NCI-H2171 (cell line): ENCODE results near the gene CNOT2.
A peak's percentile ranks its signal among the peaks of the same experiment; 100 is the strongest.

ENCODE experiments used
- DNase-seq: peaks from one replicate; lab custom pipeline; 2025; lab: John Stamatoyannopoulos, UW

The CNOT2 gene, protein sequence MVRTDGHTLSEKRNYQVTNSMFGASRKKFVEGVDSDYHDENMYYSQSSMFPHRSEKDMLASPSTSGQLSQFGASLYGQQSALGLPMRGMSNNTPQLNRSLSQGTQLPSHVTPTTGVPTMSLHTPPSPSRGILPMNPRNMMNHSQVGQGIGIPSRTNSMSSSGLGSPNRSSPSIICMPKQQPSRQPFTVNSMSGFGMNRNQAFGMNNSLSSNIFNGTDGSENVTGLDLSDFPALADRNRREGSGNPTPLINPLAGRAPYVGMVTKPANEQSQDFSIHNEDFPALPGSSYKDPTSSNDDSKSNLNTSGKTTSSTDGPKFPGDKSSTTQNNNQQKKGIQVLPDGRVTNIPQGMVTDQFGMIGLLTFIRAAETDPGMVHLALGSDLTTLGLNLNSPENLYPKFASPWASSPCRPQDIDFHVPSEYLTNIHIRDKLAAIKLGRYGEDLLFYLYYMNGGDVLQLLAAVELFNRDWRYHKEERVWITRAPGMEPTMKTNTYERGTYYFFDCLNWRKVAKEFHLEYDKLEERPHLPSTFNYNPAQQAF

DNA sequence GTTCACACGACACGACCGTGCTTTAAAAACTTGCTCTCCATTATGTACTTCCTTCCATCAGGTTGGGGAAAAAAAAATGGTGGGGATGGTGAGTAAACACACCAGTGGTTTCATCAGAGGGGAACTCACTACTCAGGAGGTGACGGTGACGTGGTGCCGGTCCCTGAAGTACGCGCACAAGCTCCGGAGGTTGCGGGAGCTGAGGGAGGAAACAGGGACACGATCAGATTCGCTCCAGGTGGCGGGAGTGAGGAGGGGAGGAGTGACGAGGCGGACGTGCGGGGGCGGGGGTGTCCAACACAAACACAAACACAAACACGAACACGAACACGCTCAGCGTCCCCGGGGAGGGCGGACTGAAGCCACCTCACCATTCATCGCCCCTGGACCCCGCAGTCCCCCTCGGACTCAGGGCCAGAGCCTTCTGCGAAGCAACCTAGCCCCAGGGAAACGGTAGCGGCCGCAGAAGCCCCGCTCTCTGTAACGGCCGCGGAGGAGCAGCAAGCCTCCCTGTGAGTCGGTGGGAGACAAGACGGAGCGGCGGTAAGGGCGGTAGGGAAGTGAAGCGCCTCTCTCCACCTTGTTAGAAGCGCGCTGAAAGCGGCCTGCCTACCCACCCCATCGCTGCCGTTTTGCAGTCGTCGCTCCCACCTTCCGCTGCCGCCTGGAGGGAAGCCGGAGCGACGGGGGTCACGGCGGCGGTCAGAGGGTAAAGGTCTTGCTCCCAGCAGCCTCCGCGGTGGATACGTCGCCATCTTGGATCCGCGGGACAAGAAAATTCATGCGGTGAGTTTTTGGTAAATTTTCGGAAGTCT is at the start of gene CNOT2:
Gene CNOT2, plus strand, starts transcription at position 739 of the 815 bp plus-strand sequence. CDS start 34,794 bp downstream, outside the sequence.
- peak; percentile 87 for DNase-seq

DNA sequence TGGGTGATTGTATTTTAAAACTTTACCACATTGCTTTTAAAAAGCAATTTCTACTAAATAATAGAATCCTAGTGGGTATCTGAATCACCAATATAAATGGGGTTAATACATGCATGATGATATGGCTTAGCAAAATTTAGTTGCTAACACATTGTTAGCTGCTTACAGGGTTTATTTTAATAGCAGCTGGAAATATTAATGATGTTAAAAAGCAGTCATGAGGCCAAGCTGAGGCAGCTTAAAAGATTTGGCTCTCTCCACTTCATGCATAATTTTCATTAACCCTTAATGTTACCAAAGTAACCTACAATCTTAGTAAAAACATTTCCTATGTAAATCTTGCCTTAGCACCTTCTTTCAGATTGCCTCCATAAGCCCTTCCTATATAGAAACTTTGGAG is 49.2 kb upstream of the CNOT2 start:
- no peak for DNase-seq

DNA sequence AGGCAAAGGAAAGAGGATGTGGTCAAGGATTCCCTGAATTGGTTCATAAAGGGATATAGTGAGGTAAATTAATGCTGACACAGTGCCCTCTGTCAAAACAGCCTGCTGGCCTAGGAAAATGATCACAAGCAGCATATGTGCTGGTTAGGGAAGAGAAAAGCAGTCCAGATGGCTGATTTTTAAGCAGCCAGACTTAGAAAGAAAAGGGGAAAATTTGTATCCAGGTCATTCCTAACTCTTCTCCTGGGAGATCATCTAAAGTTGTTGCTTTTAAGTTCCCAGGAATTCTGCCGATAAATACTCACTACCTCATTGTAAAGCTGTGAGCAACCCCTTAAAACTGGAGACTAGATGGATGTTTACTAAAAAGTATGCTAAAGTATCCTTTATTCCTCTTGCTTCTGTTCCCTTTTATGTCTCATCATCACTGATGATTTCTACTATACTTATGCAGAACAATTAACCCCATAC is 46.4 kb upstream of the CNOT2 start:
- DNase-seq, result peak; percentile 54

DNA sequence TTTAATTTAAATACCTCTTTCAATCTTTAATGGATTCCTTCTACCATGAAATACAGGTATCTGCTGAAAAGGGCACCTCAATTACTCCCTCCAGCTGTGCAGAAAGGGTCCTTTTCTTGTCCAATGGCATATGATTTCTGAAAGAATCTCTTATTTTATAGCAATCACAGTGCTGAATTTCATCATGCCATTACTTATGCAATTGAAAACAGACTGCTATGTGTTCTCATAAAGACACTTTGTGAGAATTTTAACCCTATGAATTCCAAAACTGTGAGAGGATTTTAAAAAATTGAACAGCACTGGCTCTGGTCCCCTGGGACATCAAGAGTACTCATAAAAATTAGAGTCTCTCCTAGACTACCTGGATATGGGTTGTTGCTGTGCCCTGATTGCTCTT is 45.9 kb upstream of the CNOT2 start:
- peak; percentile 22 for DNase-seq

DNA sequence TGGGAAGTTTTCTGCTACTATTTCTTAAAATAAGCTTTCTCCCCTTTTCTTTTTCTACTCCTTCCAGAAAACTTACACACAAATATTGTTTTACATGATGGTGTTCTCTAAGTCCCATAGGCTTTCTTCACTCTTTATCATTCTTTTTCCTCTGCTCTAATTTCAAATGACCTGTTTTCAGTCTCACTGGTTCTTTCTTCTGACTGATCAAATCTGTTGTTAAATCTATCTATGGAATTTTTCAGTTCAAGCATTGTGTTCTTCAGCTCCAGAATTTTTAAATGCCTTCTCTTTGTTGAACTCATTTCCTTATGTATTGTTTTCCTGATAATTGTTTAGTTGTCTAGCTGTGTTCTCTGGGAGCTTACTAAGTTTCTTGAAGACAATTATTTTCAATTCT is 29.5 kb upstream of the CNOT2 start:
- DNase-seq, result no peak

DNA sequence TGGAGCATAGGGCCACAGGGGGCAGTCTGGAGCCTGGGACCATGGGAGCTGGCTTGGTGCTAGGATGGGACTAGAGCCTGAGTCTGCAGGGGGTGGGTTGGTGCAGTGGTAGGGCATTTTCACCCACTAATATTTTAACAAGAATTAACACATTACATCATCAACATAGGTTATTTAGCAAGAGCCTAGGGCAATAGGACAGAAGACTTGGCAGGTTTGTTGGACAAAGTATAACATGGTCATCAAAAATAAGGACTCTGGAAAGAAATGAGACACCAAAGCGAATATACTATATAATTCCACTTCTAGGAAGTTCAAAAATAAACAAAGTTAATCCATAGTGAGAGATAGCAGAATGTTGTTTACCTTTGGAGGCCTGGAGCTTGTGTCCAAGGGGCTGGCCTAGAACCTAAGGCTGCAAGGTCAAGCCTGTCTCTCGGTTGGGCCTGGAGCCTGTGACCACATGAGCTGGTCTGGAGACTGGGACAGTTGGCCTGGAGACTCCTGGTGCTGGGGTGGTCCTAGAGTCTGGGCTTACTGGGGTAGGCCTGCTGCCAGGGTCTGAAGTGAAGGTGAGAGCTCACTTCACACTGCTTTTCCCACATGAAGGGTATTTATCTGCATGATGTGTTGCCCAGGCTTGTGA is 28.1 kb upstream of the CNOT2 start:
- DNase-seq, result no peak

DNA sequence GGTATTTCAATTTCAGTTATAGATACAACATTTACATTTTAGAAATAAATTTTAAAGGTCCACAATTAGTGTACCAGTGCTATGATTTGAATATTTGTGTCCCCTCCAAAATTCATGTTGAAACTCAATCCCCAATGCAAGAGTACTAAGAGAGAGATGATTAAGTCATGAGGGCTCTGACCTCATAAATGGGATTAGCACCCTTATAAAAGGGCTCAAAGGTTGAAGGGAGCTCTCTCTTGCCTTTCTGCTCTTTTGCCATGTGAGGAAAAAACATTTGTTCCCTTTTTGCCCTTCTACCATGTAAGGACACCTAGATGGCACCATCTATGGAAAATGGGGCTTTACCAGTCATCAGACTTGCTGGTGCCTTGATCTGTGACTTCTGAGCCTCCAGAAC is 25.8 kb upstream of the CNOT2 start:
- DNase-seq, result no peak

DNA sequence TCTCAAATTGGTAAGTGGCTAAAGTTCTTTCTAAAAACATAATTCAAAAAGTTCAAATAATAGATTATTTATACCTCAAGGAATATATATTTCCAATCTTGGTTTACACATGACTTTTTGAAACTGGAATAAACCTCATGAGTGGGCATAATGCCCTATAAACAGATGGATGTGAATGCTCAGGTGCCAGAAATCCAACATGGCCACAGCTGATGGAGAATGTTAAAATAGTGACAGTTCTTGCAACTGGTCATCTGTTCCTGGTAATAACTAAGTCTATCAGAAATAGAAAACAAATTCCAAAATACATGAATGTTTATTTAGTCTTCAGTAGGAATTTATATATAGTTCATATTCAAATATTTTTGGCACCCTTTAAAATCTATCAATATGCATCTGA is 21.6 kb upstream of the CNOT2 start:
- DNase-seq, result no peak

DNA sequence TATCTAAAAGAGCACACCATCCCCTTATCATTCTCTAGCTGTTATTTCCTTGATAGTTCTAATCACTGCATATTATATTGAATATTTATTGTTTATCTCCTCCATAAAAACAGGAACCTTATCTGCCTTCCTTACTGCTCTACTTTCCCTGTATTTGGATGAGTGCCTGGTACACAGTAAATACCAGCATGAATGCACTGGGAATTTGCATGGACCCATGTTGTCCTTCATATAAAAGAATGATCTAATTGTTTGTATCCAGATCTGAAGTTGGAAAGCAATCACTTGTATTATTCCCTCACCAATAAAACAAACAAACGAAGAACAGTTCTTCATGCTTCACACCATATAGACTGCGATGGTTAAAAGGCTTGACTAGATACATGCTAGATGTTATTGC is 15.3 kb upstream of the CNOT2 start:
- no peak for DNase-seq

DNA sequence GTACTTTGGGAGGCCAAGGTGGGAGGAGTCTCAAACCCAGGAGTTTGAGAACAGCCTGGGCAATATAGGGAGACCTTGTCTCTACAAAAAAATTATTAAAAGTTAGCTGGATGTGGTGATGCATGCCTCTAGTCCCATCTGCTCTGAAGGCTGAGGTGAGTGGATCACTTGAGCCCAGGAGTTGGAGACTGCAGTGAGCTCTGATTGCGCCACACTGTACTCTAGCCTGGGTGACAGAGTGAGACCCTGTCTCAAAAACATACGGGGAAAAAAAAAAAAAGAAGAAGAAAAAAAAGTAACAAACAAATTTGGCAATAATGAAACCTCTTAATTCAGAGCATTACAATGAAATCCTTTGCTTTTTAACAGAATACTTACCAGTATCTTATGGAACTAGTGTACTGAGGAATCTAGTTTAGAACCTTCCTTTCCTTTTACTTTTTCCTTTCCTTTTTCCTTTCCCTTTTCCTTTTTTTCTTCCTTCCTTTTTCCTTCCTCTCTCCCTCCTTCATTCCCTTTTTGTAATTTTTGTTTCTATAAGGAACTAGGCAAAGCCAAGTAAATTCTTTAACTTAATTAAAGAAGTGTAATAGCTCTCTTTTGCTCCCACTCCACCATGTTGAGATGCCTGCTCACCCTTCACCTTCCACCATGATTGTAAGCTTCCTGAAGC is 12.2 kb upstream of the CNOT2 start:
- DNase-seq, result no peak

DNA sequence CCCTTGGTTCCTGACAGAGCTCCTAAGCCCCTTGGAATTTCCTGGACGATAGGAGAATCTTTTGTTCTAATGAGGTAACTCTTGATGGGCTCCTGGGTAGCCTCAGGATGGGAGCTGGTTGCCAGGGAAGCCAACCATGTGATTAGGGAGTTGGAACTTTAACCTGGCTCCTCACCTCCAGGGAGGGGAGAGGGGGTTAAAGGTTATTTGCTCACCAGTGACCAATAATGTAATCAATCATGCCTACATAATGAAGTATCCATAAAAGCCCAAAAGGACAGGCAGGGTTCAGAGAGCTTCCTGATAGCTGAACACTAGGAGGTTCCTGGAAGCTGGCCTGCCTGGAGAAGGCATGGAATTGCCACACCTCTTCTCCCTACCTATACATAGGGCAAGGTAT is 6.2 kb upstream of the CNOT2 start:
- no peak for DNase-seq

DNA sequence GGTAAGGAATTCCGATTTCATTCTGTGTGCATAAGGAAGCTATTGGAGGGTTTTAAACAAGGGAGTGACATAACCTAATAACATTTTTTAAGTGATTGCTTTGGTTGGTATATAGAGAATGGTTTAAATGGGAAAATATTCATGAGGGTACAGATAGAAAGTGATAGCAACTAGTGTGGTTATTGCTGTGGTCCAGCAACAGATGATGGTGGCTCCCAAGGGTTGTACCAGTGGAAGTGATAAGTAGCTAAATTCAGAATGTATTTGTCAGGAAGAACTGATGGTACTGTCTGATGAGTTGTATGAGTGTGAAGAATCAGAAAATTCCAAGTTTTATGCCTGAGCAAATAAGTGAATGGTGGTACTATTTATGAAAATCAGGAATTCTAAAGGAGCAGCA is 2.6 kb upstream of the CNOT2 start:
- no peak for DNase-seq

DNA sequence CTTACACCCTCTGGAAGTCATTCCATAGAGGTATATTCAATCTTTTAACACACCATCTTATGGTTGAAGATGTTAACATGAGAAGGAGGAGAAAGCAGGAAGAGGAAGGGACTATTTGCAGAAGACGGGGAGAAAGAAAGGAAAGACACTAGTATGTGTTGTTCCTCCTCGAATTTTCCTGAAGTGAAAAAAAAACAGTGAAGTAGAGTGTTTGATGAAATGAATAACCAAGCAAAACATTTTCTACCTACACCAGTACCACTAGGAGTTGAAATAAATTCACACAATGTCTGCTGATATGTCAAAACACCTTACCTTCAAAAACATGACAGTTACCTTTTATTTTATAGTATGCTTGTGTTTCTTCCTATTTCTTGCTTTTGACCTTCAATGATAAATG is 1.4 kb upstream of the CNOT2 start:
- no peak for DNase-seq

DNA sequence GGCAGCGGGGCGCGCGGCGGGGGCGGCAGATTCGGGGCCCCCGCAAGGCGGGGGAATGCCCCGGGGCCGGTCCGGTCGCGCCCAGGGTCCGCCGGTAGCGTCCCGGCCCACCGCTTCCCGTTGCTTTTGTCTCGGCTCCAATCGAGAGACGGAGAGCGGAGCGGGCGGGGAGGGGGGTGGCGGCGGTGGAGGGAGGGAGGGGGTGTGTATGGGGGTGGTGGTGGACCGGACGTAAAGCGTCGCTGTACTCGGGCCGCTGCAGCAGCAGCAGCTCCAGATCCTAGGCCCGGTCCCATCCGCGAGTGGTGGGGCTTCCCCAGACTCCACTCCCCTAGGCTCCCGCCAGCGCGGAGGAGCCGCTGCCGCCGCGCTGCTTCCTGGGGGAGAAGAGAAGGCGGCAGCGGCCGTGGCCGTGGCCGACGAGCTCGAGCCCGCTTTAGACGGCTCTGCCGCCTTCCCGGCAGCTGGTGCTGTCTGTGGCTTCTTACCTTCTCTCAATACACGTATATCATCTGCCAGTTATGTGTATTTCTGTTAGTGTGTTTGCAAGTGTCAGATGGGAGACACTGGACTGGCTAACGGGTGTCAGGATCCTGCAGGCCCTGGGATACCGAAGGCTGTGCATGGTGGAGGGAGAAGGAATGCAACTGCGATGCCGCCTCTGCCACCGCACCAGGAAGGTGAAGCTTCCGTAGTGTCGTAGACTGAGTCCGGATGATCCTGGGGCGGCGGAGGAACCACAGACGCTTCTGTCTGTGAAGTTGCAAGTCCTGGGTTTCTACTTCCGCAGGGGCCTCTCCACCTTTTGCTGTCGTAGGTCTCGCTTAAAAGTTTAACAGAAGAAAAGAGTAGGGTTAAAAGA is 508 bp downstream of the CNOT2 start:
- DNase-seq, result peak; percentile 64

DNA sequence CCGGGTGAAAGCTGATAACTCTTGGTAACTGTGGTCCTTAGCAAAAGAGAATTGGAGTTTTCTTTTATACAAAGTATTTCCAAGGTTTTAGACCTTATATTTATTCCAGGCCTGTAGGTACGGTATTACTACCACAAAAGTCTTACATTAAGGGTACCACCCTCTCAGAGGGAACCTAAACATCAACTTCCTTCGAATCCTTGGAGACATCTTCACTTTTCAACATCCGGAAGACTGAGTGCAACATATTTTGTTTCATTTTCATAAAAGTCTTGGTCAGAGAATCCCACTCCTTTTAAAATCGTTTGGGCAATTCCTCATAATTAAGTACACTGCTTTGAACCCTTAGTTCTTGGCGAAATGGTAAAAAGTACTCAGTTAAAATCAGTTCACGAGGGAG is 1.2 kb downstream of the CNOT2 start:
- DNase-seq, result no peak

DNA sequence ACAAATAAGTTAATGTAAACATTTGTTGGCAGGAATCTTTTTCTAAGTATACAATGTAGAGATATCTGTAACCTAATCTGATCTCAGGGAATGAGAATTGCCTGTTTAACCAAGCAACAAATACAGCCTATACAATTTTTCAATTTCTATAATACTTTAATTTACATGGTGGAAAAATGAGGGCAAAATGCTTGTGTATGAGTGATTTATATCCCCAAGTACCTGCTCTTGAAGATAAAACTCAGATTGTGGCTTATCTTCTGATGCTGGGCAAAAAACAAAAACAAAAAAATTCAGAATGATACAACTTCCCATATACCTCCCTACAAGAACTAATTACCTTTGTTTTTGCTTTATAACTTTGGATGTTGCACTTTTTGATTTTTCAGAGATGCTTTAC is 2.2 kb downstream of the CNOT2 start:
- no peak for DNase-seq

DNA sequence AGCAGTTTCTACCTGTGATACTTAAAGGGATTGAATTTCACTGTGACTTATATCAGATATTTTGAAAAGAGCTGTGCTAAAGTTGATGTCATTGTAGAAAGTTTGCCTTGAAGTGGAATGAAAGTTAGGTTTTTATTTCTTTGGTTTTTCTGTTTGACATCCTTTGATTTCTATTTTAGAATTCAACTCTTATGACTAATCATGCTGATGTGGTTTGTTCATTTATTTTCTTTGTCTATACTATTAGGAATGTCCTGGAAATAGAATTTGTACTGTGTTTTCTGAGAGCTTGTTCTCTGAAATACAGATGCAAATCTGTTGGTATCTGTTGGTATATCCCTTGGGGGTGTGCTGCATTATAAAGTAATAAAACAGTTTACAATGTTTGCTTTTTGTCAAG is 3.3 kb downstream of the CNOT2 start:
- DNase-seq, result no peak

DNA sequence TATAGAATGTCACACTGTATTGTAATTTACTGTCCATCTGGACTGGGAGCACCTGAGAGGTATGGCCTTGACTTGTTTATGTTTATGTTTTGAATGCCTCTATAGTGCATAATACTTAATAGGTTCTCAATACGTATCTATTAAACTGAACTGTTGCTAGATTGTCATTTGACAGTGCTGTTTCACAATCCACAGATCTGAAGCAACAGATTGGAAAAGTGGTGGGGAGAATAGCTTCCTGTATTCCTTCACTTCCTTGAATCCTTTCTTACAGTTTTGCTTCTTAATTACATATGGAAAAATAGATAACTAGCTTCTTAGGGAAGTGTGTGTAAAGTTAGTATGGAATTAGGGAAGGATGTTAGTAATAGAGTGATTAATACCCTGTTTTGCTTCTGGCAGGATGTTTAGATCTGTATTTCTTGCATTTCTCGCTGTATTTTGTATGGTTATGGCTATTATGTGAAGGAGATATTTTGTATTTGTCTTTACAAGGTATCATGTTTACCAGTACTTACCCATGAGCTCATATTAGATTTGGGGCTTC is 4.5 kb downstream of the CNOT2 start:
- no peak for DNase-seq

DNA sequence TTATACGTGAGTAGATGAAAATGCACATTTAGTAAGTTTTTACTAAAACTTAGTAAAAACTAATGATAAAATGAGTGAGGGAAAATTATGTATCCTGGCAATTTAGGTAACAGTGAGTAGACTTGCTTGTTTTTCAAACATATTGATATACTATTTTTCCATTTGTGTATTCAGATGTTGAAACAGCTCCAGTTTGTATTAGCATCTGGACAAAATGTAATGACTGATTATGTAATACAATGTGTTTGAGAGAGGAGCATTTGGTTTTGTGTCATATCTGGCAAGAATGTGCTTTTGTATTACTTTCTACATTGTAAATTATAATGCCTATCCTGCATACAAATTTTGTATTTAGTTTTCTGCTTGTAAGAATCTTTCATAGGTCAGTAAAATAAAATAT is 5.6 kb downstream of the CNOT2 start:
- DNase-seq, result no peak

DNA sequence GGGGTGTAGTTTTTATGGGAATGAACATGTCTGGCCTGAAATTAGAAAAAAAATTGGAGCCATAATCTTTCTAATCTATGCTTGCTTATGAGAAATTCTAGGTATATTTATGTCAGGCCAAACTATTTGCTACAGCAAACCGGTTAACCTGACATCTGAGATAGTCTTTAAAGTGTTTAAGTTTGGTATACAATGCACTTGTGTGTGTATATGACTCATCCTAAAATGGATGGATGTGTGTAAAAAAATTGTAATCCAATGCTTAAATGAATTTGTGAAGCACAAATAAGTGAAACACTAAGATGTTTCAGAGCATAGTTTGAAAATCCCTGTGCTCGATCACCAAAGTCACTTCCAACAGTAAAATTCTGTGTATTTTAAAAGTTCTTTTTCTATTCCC is 6.7 kb downstream of the CNOT2 start:
- no peak for DNase-seq

DNA sequence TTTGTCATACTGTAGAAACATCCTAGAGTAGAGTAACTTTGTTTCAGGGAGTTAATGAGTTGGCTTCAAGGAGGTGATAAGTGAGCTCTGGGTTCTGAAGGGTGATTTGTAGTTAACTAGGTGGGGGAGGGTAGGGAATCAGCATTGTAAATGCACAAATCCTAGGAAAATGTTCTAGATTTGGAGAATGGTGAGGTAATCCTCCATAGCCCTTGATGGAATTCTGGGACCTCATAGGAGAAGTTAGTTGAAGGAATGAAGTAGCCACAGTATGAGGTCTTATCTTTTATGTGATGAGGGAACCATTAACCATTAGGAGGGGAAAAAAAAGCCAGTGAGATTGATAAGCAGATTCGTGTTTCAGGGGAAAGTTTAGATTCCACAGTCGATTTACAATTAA is 8.0 kb downstream of the CNOT2 start:
- no peak for DNase-seq
